GM03348 (cell line): ENCODE data around the gene GZMM.

Experiments used
- DNase-seq: peaks from one replicate; pipeline ENCODE4 v3.0.0; 2012; ENCODE audit warnings: low spot score

GZMM gene

GRCh38 chr19:543910-544608 lies at the start of gene GZMM:
TSS of gene GZMM (plus strand) at chr19:544053. CDS start at chr19:544072, 19 bp downstream.
- no peak for DNase-seq

DNA sequence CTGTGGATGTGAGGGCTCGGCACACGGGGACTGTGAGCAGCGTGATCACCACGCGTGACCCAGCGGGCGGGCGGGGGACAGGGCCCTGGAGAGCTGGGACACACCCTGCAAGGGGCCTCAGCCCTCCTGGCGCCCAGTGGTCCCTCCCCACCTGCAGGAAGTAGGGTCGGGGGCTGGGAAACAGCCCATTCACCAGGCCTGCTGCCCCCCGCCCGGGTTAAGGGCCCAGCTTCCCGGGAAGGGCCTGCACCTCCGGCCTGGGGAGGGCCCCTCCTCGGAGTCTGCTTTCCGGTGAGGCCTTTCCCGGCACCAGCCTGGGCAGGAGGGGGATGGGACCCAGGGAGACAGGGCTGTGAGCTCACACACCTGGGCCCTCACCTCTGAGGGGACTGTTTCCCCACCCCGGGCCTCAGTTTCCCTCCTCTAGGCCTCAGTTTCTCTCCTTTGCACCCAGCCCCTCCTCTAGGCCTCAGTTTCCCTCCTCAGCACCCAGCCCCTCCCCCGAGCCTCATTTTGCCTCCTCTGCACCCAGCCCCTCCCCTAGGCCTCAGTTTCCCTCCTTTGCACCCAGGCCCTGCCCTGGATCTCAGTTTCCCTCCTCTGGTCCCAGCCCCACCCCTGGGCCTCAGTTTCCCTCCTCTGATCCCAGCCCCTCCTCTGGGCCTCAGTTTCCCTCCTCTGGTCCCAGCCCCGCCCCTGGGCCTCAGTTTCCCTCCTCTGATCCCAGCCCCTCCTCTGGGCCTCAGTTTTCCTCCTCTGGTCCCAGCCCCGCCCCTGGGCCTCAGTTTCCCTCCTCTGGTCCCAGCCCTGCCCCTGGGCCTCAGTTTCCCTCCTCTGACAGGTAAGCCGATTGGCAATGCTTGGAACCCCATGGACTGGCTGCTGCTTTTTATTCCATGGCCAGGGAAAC lies 49.4 kb upstream of the GZMM start:
- no peak for DNase-seq

- DNase-seq = no peak
Measured at GRCh38 chr19:495081-495401, 48.8 kb upstream of the GZMM start.

DNA sequence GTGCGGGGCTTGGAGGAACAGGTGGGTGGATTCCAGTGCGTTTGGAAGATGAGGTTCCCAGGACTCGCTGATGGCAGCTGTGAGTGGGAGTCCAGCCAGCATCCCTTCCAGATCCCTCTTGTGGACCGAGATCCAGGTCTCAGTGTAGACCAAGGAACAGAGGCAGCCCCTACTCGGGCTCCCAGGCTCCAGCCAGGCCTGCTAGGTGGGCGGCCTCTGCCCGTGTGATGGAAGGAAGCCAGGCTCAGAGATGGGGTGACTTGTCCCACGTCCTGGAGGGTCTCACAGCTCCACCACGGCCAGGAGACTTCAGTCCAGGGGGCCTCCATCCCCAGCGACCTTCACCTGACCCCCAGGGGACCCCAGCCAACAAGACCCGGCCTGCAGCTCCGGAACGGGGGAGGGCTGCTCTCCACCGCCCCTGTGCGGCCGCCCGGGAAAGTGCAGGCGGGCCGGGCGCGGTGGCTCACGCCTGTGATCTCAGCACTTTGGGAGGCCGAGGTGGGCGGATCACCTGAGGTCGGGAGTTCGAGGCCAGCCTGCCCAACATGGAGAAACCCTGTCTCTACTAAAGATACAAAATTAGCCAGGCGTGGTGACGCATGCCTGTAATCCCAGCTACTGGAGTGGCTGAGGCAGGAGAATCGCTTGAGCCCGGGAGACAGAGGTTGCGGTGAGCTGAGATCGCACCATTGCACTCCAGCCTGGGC lies 48.3 kb upstream of the GZMM start:
- peak; percentile 57 for DNase-seq

- no peak for DNase-seq
Measured at GRCh38 chr19:496112-496665, 47.7 kb upstream of the GZMM start, which contains the start of gene MADCAM1. TSS of gene MADCAM1 (plus strand) at chr19:496486. CDS start at chr19:496500, 14 bp downstream.

DNA sequence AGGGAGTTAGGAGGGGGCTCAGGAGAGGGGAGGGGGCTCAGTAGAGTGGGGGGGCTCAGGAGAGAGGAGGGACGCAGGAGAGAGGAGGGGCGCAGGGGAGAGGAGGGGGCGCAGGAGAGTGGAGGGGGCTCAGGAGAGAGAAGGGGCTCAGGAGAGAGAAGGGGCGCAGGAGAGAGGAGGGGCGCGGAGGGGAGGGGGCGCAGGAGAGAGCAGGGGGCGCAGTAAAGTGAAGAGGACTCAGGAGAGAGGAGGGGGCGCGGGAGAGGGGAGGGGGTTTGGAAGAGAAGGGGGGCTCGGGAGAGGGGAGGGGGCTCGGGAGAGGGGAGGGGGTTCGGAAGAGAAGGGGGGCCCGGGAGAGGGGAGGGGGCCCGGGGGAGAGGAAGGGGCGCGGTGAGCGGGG lies 46.9 kb upstream of the GZMM start:
- no peak for DNase-seq

GRCh38 chr19:497491-497868 lies 46.4 kb upstream of the GZMM start:
- DNase-seq = no peak

DNA sequence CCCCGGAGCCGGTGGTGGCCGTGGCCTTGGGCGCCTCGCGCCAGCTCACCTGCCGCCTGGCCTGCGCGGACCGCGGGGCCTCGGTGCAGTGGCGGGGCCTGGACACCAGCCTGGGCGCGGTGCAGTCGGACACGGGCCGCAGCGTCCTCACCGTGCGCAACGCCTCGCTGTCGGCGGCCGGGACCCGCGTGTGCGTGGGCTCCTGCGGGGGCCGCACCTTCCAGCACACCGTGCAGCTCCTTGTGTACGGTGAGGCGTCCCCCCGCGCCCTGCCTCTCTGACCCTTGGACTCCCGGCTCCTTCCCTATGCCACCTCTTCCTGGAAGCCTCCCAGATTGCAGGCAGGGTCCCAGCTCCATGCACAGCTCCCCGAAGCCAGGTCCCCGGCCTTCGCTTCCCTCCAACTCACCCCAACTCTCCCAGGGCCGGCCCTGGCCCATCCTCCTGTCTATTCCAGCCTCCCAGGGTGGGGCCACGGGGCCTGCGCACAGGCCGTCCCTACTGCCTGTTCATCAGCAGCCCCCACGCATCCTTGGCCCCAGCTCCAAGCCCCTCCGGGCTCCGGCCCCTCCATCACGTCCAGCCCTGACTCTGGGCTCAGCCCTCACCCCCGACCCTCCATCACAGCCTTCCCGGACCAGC lies 45.9 kb upstream of the GZMM start:
- DNase-seq = no peak

- no peak for DNase-seq
Measured at GRCh38 chr19:498511-498891, 45.4 kb upstream of the GZMM start.

- no peak for DNase-seq
Measured at GRCh38 chr19:498977-499623, 44.8 kb upstream of the GZMM start.

DNA sequence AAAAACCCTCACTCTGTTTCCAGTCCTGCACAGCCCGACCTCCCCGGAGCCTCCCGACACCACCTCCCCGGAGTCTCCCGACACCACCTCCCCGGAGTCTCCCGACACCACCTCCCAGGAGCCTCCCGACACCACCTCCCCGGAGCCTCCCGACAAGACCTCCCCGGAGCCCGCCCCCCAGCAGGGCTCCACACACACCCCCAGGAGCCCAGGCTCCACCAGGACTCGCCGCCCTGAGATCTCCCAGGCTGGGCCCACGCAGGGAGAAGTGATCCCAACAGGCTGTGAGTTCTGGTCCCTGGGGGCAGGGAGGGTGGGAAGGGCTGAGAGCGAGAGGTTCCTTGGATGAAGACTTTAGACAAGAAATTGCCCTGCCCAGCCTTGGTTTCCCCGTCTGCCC lies 42.2 kb upstream of the GZMM start:
- DNase-seq = no peak

DNA sequence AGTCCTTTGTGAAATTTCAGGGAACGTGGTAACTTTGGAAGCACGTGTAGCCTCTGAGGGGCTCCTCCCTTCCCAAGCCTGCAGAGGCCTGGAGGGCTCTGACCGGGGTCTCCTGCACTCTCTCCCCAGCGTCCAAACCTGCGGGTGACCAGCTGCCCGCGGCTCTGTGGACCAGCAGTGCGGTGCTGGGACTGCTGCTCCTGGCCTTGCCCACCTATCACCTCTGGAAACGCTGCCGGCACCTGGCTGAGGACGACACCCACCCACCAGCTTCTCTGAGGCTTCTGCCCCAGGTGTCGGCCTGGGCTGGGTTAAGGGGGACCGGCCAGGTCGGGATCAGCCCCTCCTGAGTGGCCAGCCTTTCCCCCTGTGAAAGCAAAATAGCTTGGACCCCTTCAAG lies 39.2 kb upstream of the GZMM start:
- no peak for DNase-seq

GRCh38 chr19:506404-507285 lies 37.2 kb upstream of the GZMM start:
- DNase-seq = peak; percentile 99

DNA sequence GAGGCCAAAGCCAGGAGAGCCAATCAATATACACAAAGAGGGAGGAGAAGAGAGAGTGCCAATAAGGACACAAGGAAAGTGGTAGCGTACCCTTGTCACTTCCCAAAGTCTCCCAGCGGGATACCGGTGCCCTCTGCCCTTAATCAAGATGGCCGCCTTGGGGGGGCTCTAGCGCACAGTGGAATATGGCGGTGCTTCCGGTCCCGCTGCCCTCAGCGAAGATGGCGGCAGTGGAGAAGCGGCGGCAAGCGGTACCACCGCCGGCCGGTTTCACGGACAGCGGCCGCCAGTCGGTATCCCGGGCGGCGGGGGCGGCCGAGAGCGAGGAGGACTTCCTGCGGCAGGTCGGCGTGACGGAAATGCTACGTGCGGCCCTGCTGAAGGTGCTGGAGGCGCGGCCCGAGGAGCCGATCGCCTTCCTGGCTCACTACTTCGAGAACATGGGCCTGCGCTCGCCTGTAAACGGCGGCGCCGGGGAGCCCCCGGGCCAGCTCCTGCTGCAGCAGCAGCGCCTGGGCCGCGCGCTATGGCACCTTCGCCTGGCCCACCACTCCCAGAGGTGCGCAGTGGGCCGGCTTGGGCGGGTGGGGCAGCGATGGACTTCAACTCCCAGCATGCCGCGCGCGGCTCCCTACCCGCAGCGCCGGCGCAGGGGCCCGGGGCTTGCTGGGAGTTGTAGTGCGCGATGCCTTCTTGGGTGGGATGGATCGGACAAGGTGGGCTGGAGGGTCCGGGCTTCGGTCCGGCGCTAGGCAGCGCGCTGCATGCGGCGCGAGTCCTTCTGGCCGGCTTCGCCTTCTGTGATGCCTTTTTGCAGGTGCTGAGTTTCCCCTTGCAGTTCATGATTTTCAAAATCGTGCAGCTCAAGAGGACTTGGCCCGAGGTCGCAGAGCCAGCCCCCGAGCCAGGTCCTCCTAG lies 36.3 kb upstream of the GZMM start, which contains the start of gene TPGS1:
Gene TPGS1 (plus strand): TSS at position 212 of the 918 bp plus-strand sequence. CDS start 10 bp downstream, at position 222.
- peak; percentile 94 for DNase-seq

- DNase-seq = no peak
Measured at GRCh38 chr19:508204-509150, 35.4 kb upstream of the GZMM start.

DNA sequence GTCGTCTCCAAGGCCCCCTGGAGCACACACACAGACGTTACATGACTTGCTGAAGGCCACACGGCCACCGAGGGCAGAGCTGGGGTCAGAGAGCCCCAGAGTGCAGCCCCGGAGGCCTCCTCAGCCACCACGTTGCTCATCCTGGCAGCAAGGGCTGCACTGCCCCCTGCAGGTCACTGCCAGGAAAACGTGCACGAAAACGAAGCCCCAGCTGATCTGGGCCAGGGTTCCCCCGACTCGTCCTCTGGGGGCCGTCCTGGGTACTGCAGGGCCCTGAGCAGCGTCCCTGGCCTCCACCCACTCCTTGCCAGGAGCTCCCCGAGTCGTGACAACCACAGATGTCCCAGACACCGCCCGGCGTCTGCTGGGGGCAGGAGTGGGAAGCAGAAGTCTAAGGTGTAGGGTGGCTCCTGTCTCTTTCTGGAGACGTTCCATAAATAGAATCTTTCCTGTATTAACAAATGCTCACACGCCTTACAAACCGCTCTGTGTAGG lies 33.2 kb upstream of the GZMM start:
- peak; percentile 91 for DNase-seq

DNA sequence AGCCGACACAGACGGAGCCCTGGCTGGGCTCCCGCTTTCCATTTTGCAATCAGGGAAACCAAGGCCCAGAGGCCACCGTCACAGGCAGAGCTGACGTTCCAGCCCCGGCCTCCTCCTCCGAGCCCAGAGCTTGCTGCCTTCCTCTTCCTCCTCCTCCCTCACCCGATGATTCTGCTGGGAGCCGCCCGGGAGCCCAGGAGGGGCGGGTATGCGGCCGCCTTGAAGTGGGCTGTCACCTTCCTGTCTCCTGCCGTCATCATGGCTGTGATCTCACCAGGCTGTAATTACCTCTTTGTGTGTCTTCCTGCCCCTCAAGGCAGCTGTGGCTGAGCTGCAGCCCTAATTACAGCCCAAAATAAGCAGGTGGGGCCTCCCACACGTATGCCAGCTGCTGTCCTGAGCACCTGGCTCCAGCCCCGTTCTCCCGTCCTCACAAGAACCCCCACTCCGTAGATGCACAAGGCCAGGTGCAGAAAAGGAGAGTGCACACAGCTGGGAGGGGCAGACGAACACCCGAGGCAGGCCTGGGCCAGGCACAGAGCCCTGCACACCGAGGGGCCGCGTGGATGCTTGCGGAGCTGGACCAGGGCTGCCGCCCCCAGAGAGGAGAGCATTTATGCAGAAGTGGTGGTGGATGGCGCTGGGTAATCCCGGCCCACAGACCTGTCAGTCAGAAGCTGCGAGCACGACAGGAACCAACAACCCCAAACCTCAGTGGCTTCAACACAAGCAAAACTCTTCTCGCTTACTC lies 32.6 kb upstream of the GZMM start:
- DNase-seq = no peak
